Hepatic stellate cell (primary cell): ENCODE results near the gene FBXO7.
"Not testable (repeated sequence)": the region's sequence is repeated elsewhere in the genome, so short reads cannot be mapped to it uniquely, and the experiment has no call there.

ENCODE experiments used
- DNase-seq: peaks from one replicate; pipeline ENCODE4 v3.0.0; 2011; ENCODE audit warnings: low spot score

FBXO7 gene

DNA sequence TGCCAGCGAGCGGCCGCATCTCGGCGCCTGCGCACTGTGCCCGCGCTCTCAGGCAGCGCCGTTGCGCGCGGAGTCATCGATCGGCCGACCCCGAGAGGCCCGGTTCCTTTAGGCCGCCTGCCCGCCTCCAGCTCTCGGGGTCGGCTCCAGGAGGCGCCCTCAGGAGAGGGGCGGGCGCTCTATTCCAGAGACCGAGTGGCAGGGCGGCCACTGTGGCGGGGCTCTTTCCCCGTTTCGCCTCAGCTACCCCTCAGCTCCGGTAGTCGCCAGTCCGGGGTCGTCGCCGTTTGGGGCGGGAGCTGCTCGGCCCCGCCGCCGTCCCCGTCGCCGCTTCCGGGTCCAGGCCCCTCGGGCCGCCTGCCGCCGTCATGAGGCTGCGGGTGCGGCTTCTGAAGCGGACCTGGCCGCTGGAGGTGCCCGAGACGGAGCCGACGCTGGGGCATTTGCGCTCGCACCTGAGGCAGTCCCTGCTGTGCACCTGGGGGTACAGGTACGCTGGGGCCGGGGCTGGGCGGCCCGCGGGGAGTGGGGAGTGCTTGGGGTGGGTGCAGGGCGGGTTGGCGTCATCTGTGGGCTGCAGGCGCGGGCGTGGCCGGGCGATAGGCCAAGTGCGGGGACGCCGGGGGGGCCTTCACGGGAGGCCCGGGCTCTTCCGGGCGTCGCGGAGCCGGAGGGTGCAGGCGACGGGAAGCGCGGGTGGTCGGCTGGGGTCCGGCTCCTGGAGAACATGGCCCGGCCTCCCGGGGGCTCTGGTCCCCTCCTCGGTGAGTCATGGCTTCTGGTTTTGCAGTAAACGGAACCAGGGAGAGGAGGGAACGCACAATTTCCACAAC, at the start of gene FBXO7:
Gene FBXO7, plus strand, starts transcription at position 177 of the 833 bp plus-strand sequence. Its CDS starts 192 bp downstream, at position 369.
- DNase-seq: peak; percentile 87

DNA sequence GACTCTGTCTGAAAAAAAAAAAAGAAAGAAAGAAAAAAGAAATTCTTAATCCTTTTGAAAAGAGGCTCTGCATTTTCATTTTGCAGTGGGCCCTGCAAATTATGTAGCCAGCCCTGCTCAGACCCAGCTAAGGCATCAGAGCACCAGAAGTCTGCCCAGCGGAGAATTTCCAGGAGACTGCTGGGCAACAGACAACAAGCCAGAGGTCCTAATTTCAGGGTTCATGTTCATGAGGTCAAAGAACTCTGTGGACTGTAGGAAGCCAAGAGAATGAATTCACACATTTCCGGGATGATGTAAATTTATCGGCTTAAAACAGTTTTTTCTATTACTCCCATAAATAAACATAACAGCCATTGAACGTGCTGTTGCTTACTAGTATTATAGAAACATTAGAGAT, 47.7 kb upstream of the FBXO7 start:
- DNase-seq: no peak

DNA sequence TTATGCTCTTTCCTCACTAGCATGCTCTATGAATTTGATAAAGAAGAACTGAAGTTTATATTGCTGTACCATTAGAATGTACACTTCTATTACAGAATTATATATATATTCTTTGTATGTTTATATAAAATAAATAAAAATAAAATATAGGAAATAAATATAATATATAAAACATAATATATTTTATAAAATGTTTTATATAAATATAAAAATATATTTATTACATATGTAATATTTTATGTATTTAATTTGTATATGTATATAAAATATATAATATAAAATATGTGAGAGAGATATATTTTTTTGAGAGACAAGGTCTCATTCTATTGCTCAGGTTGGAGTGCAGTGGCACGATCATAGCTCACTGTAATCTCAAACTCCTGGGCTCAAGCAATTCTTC, 44.3 kb upstream of the FBXO7 start:
- no peak for DNase-seq

DNA sequence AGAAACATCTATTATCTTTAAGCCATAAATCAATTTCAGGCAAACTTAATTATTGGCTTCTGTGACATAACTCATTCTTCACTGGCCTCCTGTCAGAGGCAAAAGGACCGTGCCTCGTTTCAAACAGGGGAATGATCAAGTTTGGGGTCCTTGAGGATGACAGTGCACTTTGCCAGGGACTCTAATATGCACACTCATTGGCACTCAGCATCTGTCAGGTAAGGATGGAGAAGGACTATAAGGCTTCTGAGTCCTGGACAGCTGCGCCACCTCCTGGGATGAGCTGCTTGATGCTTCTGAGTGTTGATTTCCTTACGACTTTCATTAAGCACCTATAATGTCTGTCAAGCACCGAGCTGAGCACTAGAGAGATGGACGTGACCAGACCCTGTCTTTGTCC, 30.5 kb upstream of the FBXO7 start:
- DNase-seq: no peak

DNA sequence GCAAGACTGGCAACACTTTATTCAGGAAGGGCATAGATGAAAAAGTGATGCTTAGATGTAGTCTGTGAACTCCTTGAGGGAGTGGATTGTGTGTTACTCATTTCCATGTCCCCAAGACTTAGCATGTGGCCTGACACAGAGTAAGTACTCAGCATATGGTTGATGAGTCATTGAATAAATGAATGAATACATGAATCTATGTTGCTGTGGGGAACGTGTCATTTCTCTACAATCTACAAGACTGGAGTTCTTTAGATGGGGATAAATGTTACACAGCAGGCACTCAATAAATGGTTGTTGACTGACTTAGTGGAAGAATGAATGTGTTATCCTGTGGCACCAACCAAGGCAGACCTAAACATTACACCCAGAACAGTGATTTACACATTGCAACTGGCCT, 28.3 kb upstream of the FBXO7 start:
- DNase-seq: no peak

DNA sequence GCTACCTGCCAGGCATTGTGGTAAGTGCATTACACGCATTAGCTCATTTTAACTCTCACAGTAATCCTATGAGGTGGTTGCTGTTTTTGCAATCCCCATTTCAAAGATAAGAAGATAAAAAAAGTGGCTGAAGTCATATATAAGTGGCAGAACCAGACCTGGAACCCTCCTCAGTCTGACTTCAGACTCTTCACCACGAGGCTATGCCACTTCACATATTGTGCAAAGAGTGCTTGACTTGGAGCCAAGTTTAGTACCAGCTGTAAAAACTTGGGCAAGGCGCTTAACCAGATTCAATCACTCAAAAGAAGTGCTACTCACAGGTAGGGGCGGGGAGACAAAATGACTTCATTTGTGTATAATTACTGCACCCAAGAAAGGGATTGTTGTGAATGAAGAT, 25.6 kb upstream of the FBXO7 start:
- DNase-seq: no peak

DNA sequence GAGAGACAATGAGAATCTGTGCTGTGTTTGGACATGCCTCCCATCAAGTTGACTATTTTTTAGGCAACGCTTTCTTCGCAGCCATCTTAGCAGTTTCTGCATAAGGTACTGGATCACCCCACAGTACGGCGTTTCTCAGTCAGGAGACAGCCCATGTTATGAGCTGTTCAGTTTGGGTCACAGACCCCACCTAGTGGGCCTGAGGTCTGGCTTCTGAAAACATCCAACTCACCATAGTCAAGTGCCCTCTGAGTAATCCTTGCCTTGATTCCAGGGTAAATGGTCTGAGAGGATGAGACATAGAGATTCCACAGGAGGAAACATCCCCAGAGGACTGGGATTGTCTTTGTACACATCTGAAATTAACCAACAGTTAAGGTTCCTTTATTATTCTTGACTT, 17.6 kb upstream of the FBXO7 start:
- DNase-seq: no peak

DNA sequence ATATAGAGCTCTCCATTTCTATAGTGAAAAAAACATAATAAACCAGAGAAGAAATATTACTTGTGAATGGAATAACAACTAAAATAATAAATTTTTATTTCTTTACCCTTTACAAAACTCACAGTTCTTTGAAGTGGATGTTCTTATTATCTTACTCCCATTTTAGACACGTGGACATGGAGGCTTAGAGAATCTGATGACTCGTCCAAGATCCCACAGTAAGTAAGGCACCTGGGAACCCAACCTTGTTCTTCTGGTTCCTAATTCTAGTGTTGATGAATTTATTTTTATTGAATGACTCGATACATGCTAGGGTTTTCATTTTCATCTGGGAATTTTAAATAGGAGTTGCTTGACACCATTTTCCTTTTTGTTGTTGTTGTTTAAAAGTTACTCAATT, 12.2 kb upstream of the FBXO7 start:
- DNase-seq: no peak

DNA sequence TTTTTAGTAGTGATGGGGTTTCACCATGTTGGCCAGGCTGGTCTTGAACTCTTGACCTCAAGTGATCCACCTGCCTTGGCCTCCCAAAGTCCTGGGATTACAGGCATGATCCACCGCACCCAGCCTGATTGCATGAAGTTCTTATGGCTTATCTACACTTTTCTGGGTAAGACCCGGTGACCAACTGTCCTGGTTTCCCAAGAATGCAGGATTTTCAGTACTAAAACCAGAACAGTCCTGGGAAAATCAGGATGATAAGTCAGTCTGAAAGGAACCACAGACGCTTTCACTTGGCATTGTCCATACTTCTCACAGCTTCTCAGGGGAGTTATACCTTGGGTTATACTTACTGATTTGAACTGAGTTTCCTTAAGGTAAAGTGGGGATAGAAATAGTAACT, 8.9 kb upstream of the FBXO7 start:
- DNase-seq: no peak

DNA sequence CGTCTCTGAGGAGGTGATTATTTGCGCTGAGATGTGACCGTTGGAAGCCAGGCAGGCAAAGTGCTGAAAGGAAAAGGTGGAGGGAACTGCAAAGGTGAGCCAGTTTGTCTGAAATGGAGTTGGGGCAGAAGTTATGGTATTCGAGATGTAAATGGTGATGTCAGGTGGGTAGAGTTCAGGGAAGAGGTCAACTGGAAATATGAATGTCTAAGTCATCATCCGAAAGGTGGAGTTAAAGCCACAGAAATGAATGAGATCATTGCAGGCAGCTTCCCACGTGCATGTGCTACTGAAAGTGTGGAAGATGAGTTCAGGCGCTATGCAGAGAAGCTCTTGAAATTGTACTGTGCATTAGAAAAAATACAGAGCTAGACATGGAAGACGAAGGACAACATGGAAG, 8.1 kb upstream of the FBXO7 start:
- DNase-seq: no peak

DNA sequence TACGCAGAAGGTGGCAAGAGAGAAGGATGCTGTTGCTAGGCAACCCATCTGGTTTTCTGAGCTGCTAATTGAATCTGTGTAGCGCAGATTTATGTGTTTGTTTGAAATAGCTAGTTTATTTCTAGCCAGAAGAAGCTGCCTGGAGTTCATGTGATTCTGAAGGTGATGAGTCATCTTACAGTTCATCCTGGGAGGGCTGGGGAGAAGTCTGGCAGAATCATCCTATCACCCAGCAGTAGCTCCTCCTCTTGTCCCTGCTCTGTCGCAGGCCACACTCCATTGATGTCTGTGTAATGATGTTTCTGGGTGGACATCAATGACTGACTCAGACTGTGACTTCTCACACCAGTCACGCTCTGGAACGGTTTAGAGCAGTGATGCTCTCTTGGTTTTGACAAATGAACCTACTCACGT, 4.8 kb upstream of the FBXO7 start:
- peak; percentile 76 for DNase-seq

DNA sequence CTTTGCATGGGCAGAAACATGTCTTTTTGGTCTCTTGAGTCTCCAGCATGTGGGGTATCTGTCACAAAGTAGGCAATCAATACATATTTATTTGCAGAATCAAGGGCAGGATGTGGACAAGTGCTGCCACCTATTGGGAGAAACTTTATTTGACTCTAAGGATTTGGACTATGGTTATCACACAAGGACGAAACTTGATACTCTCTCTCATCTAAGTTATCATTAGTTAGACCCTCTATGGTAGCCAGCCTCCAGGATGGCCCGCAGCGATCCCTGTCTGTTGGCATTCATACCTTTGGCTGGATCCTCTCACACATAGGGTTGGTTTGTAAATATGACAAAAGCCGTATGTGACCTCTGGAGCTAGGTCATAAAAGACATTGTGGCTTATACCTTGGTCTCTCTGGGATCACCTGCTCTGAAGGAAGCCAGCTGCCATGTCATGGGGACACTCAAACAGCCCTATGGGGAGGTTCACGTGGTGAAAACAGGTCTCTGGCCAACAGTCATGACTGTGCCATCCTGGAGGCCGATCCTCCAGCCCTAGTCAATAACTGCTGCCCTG, 1.1 kb upstream of the FBXO7 start:
- DNase-seq: peak; percentile 31

DNA sequence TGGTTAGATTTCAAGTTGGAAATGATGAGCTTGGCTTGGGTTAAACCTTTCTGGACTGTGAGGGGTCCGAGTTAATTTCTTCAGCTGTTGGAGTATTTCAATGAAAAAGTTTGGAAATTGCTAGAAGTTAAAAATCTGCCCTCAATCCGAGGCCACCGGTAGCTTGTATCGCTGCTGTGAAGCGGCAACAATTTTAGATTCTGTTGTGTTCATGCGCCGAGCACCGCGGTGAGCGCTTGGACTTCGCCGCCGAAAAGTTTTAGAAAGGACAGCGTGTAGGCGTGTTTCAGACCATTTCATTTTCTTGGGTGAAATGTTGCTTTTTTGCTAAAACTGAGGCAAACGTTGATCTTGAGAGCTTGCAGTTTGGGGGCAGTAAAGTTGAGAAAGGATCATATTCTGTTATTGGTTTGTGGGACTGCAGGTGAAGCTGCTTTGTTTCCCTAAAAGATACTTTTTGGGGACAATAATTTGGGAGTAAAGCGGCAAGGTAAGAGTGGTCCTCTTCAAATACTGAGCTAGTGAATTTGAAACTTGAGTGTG, 928 bp downstream of the FBXO7 start:
- no peak for DNase-seq

DNA sequence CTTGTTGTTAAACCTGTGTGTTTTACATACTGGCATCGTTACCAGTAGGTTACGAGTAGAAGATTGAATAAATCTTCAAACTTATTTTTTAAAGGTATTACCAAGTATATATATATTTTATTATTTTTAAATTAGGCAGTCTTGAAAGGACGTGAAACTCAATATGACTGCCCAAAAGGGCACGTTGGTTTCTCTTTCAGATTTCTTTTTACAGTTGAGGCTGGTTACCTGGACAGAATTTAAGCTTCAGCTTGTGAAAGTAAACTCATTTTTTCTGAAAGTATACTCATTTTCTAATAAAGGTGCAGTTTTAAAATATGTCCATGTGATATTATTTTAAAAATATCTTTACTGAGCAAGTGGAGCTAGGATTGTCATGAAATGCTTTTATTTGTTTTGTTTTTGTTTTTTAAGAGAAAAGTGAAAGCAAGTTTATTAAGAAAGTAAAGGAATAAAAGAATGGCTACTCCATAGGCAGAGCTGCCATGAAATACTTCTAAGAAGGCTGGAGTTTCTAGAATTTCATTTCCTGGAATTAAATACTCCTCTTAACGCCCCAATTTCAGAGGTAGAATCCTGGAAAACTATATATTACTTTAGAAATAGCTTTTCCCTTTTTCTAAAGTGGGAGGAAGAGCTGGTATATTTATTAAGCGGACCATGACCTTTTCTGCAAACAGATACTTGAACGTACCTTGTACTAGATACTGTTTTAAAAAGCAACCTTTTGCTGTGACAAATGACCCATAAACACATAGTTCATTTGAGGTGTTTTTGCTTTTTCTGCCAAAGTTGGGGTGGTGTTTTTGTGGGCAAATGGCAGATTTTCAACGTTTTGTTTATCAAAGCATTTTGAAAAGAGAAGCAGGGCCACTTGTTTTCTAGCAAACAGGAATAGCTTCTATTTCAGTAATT, 1.9 kb downstream of the FBXO7 start:
- no peak for DNase-seq

DNA sequence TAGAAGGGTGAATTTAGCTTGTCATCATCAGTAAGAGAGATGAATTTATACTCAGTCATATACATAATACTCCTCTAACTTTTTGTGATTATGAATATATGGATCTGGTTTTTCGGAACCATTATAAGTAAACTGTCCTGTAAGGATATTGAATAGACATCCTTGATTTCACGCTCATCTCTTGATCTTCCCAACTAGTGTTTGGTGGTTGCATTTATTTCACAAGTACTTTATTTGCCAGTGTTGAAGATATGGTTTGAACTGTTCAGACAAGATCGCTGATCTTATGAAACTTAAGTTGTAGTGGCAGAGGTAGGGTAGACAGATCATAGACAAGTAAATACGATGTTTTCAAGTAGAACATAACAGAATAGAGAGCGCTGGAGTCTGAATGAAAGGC, 3.0 kb downstream of the FBXO7 start:
- DNase-seq: no peak

DNA sequence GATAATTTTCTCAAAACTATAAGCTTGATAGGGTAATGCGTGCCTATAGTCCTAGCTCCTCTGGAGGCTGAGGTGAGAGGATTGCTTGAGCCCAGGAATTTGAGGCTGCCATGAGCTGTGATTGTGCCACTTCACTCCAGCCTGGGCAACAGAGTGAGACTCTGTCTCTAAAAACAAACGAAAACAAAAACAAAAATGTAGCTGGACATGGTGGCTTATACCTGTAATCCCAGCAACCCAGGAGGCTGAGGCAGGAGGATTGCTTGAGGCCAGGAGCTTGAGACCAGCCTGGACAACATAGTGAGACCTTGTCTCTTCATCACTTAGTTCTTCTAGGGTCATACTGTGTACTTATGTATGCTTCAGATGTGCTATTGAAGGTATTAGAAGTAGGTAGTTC, 3.9 kb downstream of the FBXO7 start:
- DNase-seq: not testable (repeated sequence)

DNA sequence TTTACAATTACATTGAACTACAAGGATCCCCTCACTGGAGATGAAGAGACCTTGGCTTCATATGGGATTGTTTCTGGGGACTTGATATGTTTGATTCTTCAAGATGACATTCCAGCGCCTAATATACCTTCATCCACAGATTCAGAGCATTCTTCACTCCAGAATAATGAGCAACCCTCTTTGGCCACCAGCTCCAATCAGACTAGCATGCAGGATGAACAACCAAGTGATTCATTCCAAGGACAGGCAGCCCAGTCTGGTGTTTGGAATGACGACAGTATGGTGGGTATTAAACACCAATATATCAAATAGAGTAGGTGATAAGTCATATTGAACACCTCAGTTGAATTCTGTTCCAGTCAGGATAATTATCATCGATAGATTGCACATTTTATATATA, 4.4 kb downstream of the FBXO7 start:
- no peak for DNase-seq

DNA sequence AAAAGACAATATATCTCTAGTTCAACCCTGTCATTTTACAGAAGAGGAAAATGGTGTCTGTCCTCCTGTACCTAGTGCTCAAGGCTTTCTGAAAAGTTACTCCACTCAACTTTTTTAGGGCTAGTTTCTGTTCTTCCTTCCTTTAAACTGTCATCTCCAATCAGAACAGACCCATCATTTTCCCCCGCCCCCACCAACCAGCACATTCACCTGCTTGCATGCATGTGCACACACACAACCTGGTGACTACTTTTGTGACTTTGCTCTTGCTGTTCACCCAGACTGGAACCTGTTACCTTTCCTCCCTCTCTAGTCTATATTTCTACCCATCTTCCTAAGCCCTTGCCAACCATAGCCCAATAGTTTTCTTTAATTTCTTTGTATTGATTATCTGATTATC, 5.6 kb downstream of the FBXO7 start:
- no peak for DNase-seq

DNA sequence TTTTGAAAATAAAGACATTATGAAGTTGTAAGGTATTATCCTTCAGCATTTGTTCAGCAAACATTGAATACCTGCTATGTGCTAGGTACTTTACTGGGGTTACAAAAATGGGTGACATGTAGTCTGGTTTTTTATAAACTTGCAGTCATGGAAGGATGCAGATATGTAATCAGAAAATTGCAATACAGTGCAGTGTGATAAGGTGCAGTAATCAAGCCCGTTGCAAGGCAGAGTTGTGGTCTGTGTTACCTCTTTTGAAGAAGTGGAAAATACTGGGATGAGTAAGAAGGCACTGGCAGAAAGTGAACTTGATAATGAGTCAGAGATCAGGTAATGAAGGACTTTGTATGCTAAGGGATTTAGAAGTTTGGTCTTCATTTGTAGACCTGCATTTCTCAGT, 8.1 kb downstream of the FBXO7 start:
- no peak for DNase-seq

DNA sequence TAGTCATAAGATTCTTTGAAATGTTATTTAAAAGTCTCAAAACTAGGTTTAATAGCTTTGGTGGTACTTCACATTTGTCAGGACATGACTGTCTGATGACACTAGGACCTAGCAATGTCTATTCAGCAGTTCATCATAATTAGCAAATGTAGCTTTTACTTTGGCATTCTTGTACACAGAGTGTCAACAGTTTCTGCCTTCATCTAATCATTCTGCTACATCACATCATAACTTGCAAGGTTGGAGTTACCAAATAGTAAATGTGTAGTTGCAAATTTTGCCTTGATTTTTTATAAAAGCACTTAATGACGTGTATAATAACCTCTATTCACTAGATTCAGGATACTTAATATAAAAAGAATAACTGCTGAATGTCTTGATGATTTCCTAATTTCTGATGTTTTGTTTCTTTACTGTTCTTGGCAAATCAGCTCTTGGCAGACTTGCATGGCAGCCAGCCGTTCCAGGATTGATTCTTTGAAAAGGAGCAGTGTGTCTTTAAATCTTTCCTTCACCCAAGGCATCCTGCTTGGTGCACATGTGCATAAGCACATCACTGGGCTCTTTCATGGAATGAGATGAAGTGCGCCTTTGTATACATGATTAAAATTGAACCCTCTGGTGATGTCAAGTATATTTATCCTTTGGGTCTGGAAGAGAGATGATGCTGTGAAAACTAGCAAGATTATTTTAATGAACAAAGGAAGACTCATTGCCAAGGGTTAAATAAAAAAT, 12.2 kb downstream of the FBXO7 start:
- no peak for DNase-seq

DNA sequence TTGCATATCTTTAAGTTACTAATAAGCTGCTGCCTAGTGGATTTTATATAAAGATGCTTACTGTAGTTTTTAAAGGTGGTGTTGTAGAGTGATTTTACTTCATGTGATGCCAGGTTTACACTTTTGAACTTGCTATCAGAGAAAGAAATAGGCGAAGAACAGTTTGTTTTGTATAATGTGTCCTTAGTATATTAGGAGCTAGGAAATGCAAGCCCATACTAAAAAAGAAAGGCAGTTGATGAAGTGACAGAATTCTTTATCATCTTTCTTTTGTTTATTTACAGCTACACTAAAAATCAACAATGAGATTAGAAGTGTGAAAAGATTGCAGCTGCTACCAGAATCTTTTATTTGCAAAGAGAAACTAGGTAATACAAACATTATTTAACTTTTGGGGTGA, 12.8 kb downstream of the FBXO7 start:
- no peak for DNase-seq

DNA sequence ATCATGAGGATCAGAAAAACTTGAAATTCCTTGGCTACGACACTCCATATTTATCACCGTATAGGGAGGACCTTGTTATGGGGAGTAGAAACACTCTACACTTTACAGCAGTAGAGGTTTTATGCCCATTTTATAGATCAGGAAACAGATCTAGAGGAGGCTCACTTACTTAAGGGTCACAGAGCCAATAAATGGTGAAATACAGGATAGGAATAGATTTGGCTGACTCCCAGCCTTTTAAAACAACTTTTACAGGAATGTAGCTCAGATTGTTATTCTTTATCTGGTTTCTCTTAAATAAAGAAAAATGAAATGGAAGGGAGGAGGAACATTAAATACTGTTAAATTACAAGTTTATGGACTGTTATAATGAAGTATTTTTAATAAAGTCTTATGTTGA, 14.8 kb downstream of the FBXO7 start:
- DNase-seq: no peak
